ENCODE measurements around the gene DELE1. TPM values are rescaled to one million over a fixed set of nuclear protein-coding genes. Genes with fewer than 3 reads are reported as not detected.

Gene DELE1
- total and polyA plus RNA-seq, 2 donors (not counting 1 experiment from before 2014, with no cell fraction given) = 124 to 127 TPM

GRCh38 chr5:141933151-141933550 is 9.5 kb downstream of the DELE1 start:
- H3K9me3 ChIP-seq (ENCODE audit: control extremely low read depth in 1 of 3, control insufficient read depth in 2 of 3, insufficient read depth in 1 of 3, low read length in 2 of 3) = no peaks in the 10 kb centered on the region
- ATAC-seq (ENCODE audit: low read depth) (no peak), DNase-seq (no peak)
- no peaks in the 10 kb centered on the region for H3K27me3 ChIP-seq (replicated peaks in 1 of 4; ENCODE audit: control extremely low read depth in 1 of 4, control insufficient read depth in 3 of 4, insufficient read depth in 4 of 4, low read length in 3 of 4)
- Mint-ChIP-seq H3K9me3 (ENCODE audit: insufficient read depth) (no peaks in the 10 kb centered on the region), H3K4me1 (no peaks in the 10 kb centered on the region), H3K4me3 (no peak overlapping the region), H3K27me3 (no peaks in the 10 kb centered on the region), H3K27ac (no peak overlapping the region)
- no peak overlapping the region for H3K4me2 ChIP-seq (replicated peaks; ENCODE audit: low read depth, low read length, poor library complexity, severe bottlenecking)
- H2AFZ ChIP-seq (ENCODE audit: insufficient read depth, low read depth, low read length, poor library complexity, severe bottlenecking) = no peak overlapping the region
- peaks cover 14% of the 10 kb centered on the region for H4K20me1 ChIP-seq (ENCODE audit: control insufficient read depth, insufficient read depth, low read length, poor library complexity, severe bottlenecking)
- WGBS (ENCODE audit: insufficient coverage) = 100% methylated on average over 3 of the region's 7 CpGs
- peaks cover 9 to 86% of the 10 kb centered on the region in 2 experiments for H3K36me3 ChIP-seq (replicated peaks in 1 of 2; ENCODE audit: control extremely low read depth in 1 of 2, control insufficient read depth in 1 of 2, extremely low read depth in 1 of 2, insufficient read depth in 2 of 2, low read length in 1 of 2)
- intact Hi-C loops (cut with micrococcal nuclease) = no loop called here
- H3K4me1 ChIP-seq (ENCODE audit: control insufficient read depth in 2 of 2, insufficient read depth in 2 of 2, low read length in 2 of 2) = no peaks in the 10 kb centered on the region
- POLR2A ChIA-PET = interaction anchor here (0.7 kb wide), 1 partner anchor 10 kb away, joined by 3 read pairs; no protein-coding TSS in a partner anchor
- CTCF ChIA-PET = no interaction called here
- H3K9ac ChIP-seq (ENCODE audit: low read length) = no peak overlapping the region
- H3K27ac ChIP-seq (ENCODE audit: low read length in 2 of 2) = no peak overlapping the region
- H3K4me3 ChIP-seq (ENCODE audit: control extremely low read depth in 1 of 5, extremely low read depth in 1 of 5, insufficient read depth in 1 of 5, low read depth in 2 of 5, low read length in 4 of 5) = no peak overlapping the region
- TF ChIP-seq EZH2 (IDR thresholded peaks at IDR 0.05; ENCODE audit: borderline replicate concordance, insufficient read depth, low read depth, low read length, poor library complexity, severe bottlenecking) (no peak), CTCF (IDR thresholded peaks at IDR 0.05) (no peak)
- H3K79me2 ChIP-seq (ENCODE audit: control insufficient read depth, insufficient read depth, low read length) = peaks cover 10% of the 10 kb centered on the region

- 98% methylated on average over 9 of the region's 11 CpGs for WGBS (ENCODE audit: insufficient coverage)
These were observed 10.6 kb downstream of the DELE1 start for GRCh38 chr5:141934099-141934844.

More at GRCh38 chr5:141934099-141934844, 10.6 kb downstream of the DELE1 start:
- no peak overlapping the region for H3K4me3 ChIP-seq (ENCODE audit: control extremely low read depth in 1 of 5, extremely low read depth in 1 of 5, insufficient read depth in 1 of 5, low read depth in 2 of 5, low read length in 4 of 5)
- H4K20me1 ChIP-seq (ENCODE audit: control insufficient read depth, insufficient read depth, low read length, poor library complexity, severe bottlenecking) = peaks cover 9% of the 10 kb centered on the region
- ATAC-seq (ENCODE audit: low read depth) (no peak), DNase-seq (no peak)
- ChIA-PET POLR2A (interaction anchor here (0.7 kb wide), 1 partner anchor 20 kb away, joined by 3 read pairs; no protein-coding TSS in a partner anchor), CTCF (no interaction called here)
- Mint-ChIP-seq H3K27me3 (no peaks in the 10 kb centered on the region), H3K4me3 (no peak overlapping the region), H3K4me1 (no peaks in the 10 kb centered on the region), H3K27ac (no peak overlapping the region), H3K9me3 (ENCODE audit: insufficient read depth) (no peaks in the 10 kb centered on the region)
- H2AFZ ChIP-seq (ENCODE audit: insufficient read depth, low read depth, low read length, poor library complexity, severe bottlenecking) = no peak overlapping the region
- no peak overlapping the region for H3K4me2 ChIP-seq (replicated peaks; ENCODE audit: low read depth, low read length, poor library complexity, severe bottlenecking)
- H3K27ac ChIP-seq (ENCODE audit: low read length in 2 of 2) = no peak overlapping the region
- H3K9me3 ChIP-seq (ENCODE audit: control extremely low read depth in 1 of 3, control insufficient read depth in 2 of 3, insufficient read depth in 1 of 3, low read length in 2 of 3) = no peaks in the 10 kb centered on the region
- intact Hi-C loops (cut with micrococcal nuclease) = no loop called here
- peaks cover 11 to 83% of the 10 kb centered on the region in 2 experiments for H3K36me3 ChIP-seq (replicated peaks in 1 of 2; ENCODE audit: control extremely low read depth in 1 of 2, control insufficient read depth in 1 of 2, extremely low read depth in 1 of 2, insufficient read depth in 2 of 2, low read length in 1 of 2)
- no peaks in the 10 kb centered on the region for H3K27me3 ChIP-seq (replicated peaks in 1 of 4; ENCODE audit: control extremely low read depth in 1 of 4, control insufficient read depth in 3 of 4, insufficient read depth in 4 of 4, low read length in 3 of 4)
- H3K4me1 ChIP-seq (ENCODE audit: control insufficient read depth in 2 of 2, insufficient read depth in 2 of 2, low read length in 2 of 2) = no peaks in the 10 kb centered on the region
- TF ChIP-seq CTCF (IDR thresholded peaks at IDR 0.05) = no peak
- TF ChIP-seq EZH2 (IDR thresholded peaks at IDR 0.05; ENCODE audit: borderline replicate concordance, insufficient read depth, low read depth, low read length, poor library complexity, severe bottlenecking) = no peak
- no peak overlapping the region for H3K9ac ChIP-seq (ENCODE audit: low read length)
- H3K79me2 ChIP-seq (ENCODE audit: control insufficient read depth, insufficient read depth, low read length) = peaks cover 7% of the 10 kb centered on the region
